Hematopoietic multipotent progenitor cell (in vitro differentiated cells): ENCODE results near the gene PPFIA1. TPM values are rescaled to one million over a fixed set of nuclear protein-coding genes. Genes with fewer than 3 reads are reported as not detected.
"Not testable (repeated sequence)": the region's sequence is repeated elsewhere in the genome, so short reads cannot be mapped to it uniquely, and the experiment has no call there.

ENCODE experiments used
- DNase-seq, 3 donors: peaks; one replicate each; pipeline ENCODE4 v3.0.0-alpha.2; 2011 to 2015; ENCODE audit warnings: low read depth in 2 of 3, low spot score in 2 of 3
- total RNA-seq: library from RNA; depleted of rRNA; stranded (reverse); fragments of >200 nt; gene quantifications from one replicate; pipeline ENCODE4 v1.2.3, GENCODE V29; 2012

Gene PPFIA1
- total RNA-seq, 1 donor: 30.4 TPM

GRCh38 chr11:70250876-70251658, 19.4 kb upstream of the PPFIA1 start:
- DNase-seq: no peak

- DNase-seq: no peak
These were observed 18.7 kb upstream of the PPFIA1 start for GRCh38 chr11:70251659-70252321.

- no peak for DNase-seq
These were observed 17.6 kb upstream of the PPFIA1 start for GRCh38 chr11:70252844-70253243.

DNA sequence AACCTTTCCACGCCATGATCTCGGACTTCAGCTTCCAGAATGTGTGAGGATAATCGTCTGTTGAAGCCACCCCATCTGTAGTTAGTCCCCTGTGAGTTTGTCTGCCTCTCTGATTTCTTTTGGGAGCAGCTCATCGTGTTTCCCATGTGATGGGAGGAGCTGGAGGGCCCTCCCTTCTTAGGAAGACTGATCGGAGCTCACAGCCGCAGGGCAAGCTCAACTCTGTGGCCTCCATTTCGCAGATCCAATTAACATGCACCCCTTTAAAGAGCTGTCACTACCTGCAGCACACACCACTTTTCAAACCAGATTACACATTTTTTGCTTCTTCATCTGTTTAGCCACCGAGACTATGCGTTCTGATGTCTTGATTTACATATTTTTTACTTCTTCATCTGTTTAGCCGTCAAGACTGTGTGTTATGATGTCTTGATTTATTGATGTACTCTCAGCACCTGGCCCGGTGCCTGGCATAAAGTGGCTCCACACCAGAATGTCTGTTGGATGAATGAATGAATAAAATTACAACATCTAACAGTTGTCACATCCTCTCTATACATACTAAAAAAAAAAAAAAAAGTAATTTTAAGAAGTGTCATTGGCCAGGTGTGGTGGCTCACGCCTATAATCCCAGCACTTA, 14.9 kb upstream of the PPFIA1 start:
- DNase-seq: no peak

GRCh38 chr11:70259077-70259476, 11.4 kb upstream of the PPFIA1 start:
- DNase-seq: not testable (repeated sequence)

- no peak for DNase-seq
These were observed 7.5 kb upstream of the PPFIA1 start for GRCh38 chr11:70262951-70263350.

- no peak for DNase-seq
These were observed 7.1 kb upstream of the PPFIA1 start for GRCh38 chr11:70263363-70263762.

GRCh38 chr11:70265341-70265740, 5.1 kb upstream of the PPFIA1 start:
- no peak for DNase-seq

DNA sequence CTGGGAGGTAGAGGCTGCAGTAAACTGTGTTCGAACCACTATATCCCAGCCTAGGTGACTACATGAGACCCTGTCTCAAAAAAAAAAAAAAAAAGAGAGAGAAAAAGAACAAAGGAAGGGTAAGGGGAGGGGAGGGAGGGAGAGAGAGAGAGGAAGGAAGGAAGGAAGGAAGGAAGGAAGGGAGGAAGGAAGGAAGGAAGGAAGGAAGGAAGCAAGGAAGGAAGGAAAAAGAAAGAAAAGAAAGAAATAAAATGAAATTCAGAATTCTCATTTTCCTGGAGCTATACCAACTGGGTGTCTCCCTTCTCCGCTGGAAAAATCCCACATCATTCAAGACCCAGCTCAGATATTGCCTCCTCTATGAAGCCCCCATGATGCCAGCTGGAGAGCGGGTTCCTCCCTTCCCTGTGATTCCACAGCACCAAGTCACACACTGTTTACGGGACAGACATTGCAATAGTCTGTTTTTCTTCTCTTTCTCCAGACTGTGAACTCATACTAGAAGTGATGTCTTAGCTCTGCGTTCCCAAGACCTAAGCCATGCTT, 3.0 kb upstream of the PPFIA1 start:
- no peak for DNase-seq

DNA sequence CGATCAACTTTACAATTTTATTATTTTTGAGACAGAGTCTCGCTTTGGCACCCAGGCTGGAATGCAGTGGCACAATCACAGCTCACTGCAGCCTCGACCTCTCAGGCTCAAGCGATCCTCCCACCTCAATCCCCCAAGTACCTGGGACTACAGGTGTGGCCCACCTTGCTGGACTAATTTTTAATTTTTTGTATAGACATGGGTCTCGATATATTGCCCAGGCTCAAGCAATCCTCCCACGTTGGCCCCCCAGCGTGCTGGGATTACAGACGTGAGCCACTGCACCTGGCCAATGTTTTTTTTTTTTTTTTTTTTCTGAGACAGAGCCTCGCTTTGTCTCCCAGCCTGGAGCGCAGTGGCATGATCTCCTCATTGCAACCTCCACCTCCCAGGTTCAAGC, 2.0 kb upstream of the PPFIA1 start:
- no peak for DNase-seq

DNA sequence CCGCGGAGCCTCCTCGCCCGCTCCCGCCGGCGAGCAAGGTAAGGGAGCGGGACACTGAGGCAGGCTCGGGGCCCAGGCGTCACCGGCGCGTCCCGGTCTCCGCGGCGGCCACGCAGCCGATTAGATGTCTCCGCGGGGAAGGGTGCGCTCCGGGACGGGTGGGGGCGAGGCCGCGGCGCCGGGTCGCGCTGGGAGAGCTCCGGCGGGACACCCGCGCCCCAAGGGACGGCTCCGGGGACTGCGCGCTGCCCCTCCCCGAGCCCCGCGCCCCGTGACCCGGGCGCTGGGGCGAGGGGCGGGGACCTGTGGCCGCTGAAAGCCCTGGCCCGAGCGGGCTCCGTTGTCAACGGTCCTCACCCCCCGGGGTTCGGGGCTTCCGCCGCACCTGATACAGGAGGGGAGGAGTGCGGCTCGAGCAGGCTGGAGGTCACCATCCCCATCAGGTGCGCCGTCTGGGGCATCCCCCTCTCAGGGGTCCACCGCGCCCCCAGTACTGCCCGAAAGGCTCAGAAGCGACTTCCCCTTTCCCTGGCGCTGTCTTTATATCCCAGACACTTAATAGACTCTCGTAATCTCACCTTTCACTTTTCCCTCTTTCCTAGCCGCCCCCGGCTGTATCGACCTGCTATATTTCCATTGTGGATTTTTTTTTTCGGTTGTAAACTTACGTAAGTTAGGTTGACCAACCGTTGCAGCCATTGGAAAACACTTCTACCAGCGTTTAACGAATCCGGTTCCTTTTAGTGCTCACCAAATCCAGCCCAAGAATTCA, 573 bp downstream of the PPFIA1 start:
- DNase-seq: peak; percentile 24 to 75 (median 68)

GRCh38 chr11:70271649-70271953, 1.1 kb downstream of the PPFIA1 start:
- no peak for DNase-seq

DNA sequence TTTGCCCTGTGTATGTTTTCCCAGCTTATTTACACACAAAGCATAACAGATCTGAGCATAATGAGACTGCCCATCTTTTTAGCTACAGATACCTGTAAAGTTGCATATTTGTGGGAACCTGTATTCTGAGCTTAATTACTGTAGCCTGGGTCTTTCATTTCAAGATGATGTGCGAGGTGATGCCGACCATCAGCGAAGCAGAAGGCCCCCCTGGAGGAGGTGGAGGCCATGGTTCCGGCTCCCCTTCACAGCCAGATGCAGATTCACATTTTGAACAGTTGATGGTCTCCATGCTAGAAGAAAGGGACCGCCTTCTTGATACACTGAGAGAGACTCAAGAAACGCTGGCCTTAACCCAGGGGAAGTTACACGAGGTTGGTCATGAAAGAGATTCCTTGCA, 1.5 kb downstream of the PPFIA1 start:
- no peak for DNase-seq

GRCh38 chr11:70278994-70279393, 8.5 kb downstream of the PPFIA1 start:
- DNase-seq: no peak

- no peak for DNase-seq
These were observed 10.7 kb downstream of the PPFIA1 start for GRCh38 chr11:70281156-70281609.

DNA sequence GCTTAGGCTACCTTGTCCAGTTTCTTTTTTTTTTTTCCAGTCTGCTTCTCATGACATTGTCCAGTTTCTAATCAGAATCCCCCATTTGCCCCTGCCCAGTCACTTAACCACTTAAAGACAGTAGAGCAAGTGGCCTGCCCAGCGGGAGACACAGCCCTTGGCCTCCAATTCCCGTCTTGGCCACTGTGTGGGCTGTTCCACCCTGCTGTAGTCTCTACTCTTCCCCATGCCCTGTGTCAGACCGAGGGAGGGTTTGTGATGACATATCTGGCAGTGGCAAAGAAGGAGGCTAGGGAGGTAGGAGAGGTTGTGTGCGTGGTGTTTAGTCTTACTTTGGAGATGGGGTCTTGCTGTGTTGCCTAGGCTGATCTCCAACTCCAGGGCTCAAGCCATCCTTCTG, 11.5 kb downstream of the PPFIA1 start:
- no peak for DNase-seq

GRCh38 chr11:70288721-70289120, 18.2 kb downstream of the PPFIA1 start:
- no peak for DNase-seq

GRCh38 chr11:70289582-70289981, 19.1 kb downstream of the PPFIA1 start:
- DNase-seq: no peak

GRCh38 chr11:70290361-70291065, 20.0 kb downstream of the PPFIA1 start:
- DNase-seq: no peak

- DNase-seq: no peak
These were observed 21.7 kb downstream of the PPFIA1 start for GRCh38 chr11:70292166-70292565.
